Astrocyte (in vitro differentiated cells and primary cell): ENCODE measurements around the gene RASSF3. TPM values are rescaled to one million over a fixed set of nuclear protein-coding genes. Genes with fewer than 3 reads are reported as not detected.
A peak's percentile ranks its signal among the peaks of the same experiment; 100 is the strongest.

ENCODE experiments used
- DNase-seq: peaks from one replicate; pipeline ENCODE4 v3.0.0-alpha.2; 2010; ENCODE audit warnings: low read depth
- FAIRE-seq: peaks from 2 replicates; lab custom pipeline; 2011; peaks lifted over from hg19 to GRCh38; lab: Jason Lieb, UNC
- H2AFZ ChIP-seq: 2 replicates; pipeline ENCODE4 v1.6.0; 2012; ENCODE audit warnings: low read depth, low read length, inconsistent platforms
- H3K27ac ChIP-seq: 2 replicates; pipeline ENCODE4 v1.5.1; 2011; ENCODE audit warnings: low read depth, low read length, inconsistent platforms
- H3K27me3 ChIP-seq: 2 replicates; pipeline ENCODE4 v1.6.0; 2011; ENCODE audit warnings: low read length, inconsistent platforms; ENCODE audit not compliant: insufficient read depth
- H3K36me3 ChIP-seq: 2 replicates; pipeline ENCODE4 v1.5.1; 2011; ENCODE audit warnings: low read length, inconsistent platforms; ENCODE audit not compliant: insufficient read depth
- H3K4me1 ChIP-seq: 2 replicates; pipeline ENCODE4 v1.5.1; 2011; ENCODE audit warnings: low read length, inconsistent platforms; ENCODE audit not compliant: insufficient read depth
- H3K4me2 ChIP-seq: 2 replicates; pipeline ENCODE4 v1.6.0; 2012; ENCODE audit warnings: low read length, inconsistent platforms
- H3K4me3 ChIP-seq: 2 replicates; pipeline ENCODE4 v1.5.1; 2011; ENCODE audit warnings: low read depth, mild to moderate bottlenecking, low read length, inconsistent platforms; ENCODE audit not compliant: insufficient read depth
- H3K79me2 ChIP-seq: 2 replicates; pipeline ENCODE4 v1.6.0; 2012; ENCODE audit warnings: mild to moderate bottlenecking, low read length, inconsistent platforms; ENCODE audit not compliant: insufficient read depth
- H3K9ac ChIP-seq: 2 replicates; pipeline ENCODE4 v1.6.0; 2012; ENCODE audit warnings: mild to moderate bottlenecking, low read length, inconsistent platforms
- H3K9me3 ChIP-seq: 2 replicates; pipeline ENCODE4 v1.5.1; 2012; ENCODE audit warnings: low read depth, mild to moderate bottlenecking, low read length, inconsistent platforms; ENCODE audit not compliant: insufficient read depth
- H4K20me1 ChIP-seq: 2 replicates; pipeline ENCODE4 v1.6.0; 2012; ENCODE audit warnings: low read length, inconsistent platforms; ENCODE audit not compliant: insufficient read depth
- H3K27ac Mint-ChIP-seq: one replicate; pipeline ENCODE4 v1.8.0; 2021; ENCODE audit warnings: mild to moderate bottlenecking, mixed read lengths; ENCODE audit not compliant: unreplicated experiment
- H3K27me3 Mint-ChIP-seq: one replicate; pipeline ENCODE4 v1.8.0; 2021; ENCODE audit warnings: low read depth, mixed read lengths; ENCODE audit not compliant: unreplicated experiment
- H3K36me3 Mint-ChIP-seq: one replicate; pipeline ENCODE4 v1.8.0; 2021; ENCODE audit warnings: low read depth, mixed read lengths; ENCODE audit not compliant: unreplicated experiment
- H3K4me1 Mint-ChIP-seq: one replicate; pipeline ENCODE4 v1.8.0; 2021; ENCODE audit warnings: low read depth, mixed read lengths; ENCODE audit not compliant: unreplicated experiment
- H3K4me3 Mint-ChIP-seq: one replicate; pipeline ENCODE4 v1.8.0; 2021; ENCODE audit warnings: mild to moderate bottlenecking, moderate library complexity, mixed read lengths; ENCODE audit not compliant: unreplicated experiment
- H3K9me3 Mint-ChIP-seq: one replicate; pipeline ENCODE4 v1.8.0; 2021; ENCODE audit warnings: mild to moderate bottlenecking, mixed read lengths; ENCODE audit not compliant: unreplicated experiment
- CTCF ChIP-seq: IDR thresholded peaks from 2 replicates; pipeline ENCODE4 v1.5.1; 2011; ENCODE audit warnings: low read depth, mild to moderate bottlenecking, inconsistent platforms, low read length, moderate library complexity; ENCODE audit not compliant: insufficient read depth
- EZH2 ChIP-seq: IDR thresholded peaks from 2 replicates; pipeline ENCODE4 v1.6.1; 2012; ENCODE audit warnings: mild to moderate bottlenecking, low read length, inconsistent platforms; ENCODE audit not compliant: insufficient read depth
- total RNA-seq: library from RNA; stranded (reverse); gene quantifications from 2 replicates; pipeline ENCODE4 v1.2.1, GENCODE V29; 2021

Gene RASSF3
- total RNA-seq, 1 donor from 2014 or later: 18.3 TPM

GRCh38 chr12:64666054-64666914 lies 56.0 kb downstream of the RASSF3 start:
- H3K79me2 ChIP-seq: peaks cover 33% of the 10 kb centered on the region
- no peak overlapping the region for H3K4me3 Mint-ChIP-seq

DNA sequence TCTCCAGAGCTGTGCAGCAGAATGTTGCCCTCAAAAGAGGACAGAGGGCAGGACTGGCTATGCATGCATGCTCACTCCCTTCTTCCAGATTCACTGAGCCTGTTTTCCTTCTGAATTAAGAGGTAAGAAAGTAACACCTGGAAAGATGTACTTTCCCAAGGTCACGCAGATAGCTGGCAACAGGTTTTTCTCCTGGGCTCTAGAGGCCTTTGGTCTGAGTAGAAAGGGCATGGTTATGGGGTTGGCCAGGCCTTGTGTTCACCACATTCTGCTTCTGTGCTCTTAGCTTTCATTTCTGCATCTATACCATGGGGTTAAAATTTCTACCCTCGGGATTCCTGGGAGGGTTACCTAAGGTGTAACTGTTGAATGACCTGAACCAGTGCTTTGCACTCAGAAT lies 57.5 kb downstream of the RASSF3 start:
- Histone ChIP-seq H3K4me3 (no peak overlapping the region), H2AFZ (no peak overlapping the region), H3K27ac (no peak overlapping the region), H3K27me3 (no peaks in the 10 kb centered on the region), H3K79me2 (peaks cover 35% of the 10 kb centered on the region), H3K4me1 (peaks cover 29% of the 10 kb centered on the region), H3K9me3 (no peaks in the 10 kb centered on the region), H3K36me3 (no peaks in the 10 kb centered on the region), H3K9ac (no peak overlapping the region), H3K4me2 (no peak overlapping the region), H4K20me1 (peaks cover 27% of the 10 kb centered on the region)
- Mint-ChIP-seq H3K9me3 (no peaks in the 10 kb centered on the region), H3K4me1 (peaks cover 40% of the 10 kb centered on the region), H3K36me3 (no peaks in the 10 kb centered on the region), H3K27me3 (no peaks in the 10 kb centered on the region), H3K27ac (peak overlapping the region; percentile 18), H3K4me3 (no peak overlapping the region)
- no peak for FAIRE-seq
- TF ChIP-seq EZH2: no peak
- DNase-seq: no peak

More at GRCh38 chr12:64666054-64666914, 56.0 kb downstream of the RASSF3 start:
- H3K9me3 ChIP-seq: no peaks in the 10 kb centered on the region
- H3K4me2 ChIP-seq: peak overlapping the region; percentile 38
- H3K4me1 ChIP-seq: peaks cover 25% of the 10 kb centered on the region
- H3K36me3 ChIP-seq: no peaks in the 10 kb centered on the region
- no peak for TF ChIP-seq EZH2
- TF ChIP-seq CTCF: no peak
- H3K9me3 Mint-ChIP-seq: no peaks in the 10 kb centered on the region
- DNase-seq (peak; percentile 66), FAIRE-seq (no peak)
- H3K27ac Mint-ChIP-seq: no peak overlapping the region
- H3K27ac ChIP-seq: peak overlapping the region; percentile 10
- peaks cover 30% of the 10 kb centered on the region for H4K20me1 ChIP-seq
- no peaks in the 10 kb centered on the region for H3K27me3 ChIP-seq
- no peak overlapping the region for H3K9ac ChIP-seq
- H3K27me3 Mint-ChIP-seq: no peaks in the 10 kb centered on the region
- H3K4me1 Mint-ChIP-seq: peaks cover 29% of the 10 kb centered on the region
- no peaks in the 10 kb centered on the region for H3K36me3 Mint-ChIP-seq
- H3K4me3 ChIP-seq: no peak overlapping the region
- no peak overlapping the region for H2AFZ ChIP-seq

DNA sequence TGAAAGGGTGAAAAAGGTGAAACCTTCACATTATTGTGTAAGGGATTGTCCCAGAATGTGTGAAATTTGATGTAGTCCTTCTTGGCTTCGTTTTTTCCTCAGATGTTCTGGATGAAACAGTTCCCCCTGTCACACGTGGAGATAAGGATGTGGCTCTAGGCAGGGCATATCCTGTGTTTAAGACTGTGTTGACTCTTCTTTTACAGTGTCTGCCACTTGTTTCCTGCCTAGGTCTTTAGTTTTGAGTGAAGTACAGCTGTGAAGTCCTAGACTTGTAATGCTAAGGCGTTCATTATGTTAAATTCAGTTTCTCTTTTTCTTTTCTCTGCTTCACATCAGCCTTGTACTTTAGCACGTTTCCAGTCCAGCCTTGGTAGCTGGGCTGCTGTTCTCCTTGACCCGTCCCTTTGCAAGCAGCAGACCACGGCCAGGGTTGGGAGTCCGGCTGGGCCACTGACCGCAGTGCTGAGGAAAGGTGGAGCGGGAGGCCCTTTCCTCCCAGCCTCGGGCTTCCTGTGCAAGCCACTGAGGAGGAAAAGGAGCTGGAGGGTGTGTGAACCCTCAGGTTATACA lies 59.1 kb downstream of the RASSF3 start:
- no peak overlapping the region for H3K4me3 ChIP-seq
- TF ChIP-seq CTCF (no peak), EZH2 (no peak)
- H4K20me1 ChIP-seq: peaks cover 21% of the 10 kb centered on the region
- H3K36me3 ChIP-seq: no peaks in the 10 kb centered on the region
- H2AFZ ChIP-seq: no peak overlapping the region
- no peak for FAIRE-seq
- Mint-ChIP-seq H3K9me3 (no peaks in the 10 kb centered on the region), H3K27ac (no peak overlapping the region), H3K4me3 (no peak overlapping the region), H3K36me3 (no peaks in the 10 kb centered on the region), H3K4me1 (peaks cover 50% of the 10 kb centered on the region), H3K27me3 (no peaks in the 10 kb centered on the region)
- H3K27me3 ChIP-seq: no peaks in the 10 kb centered on the region
- no peak overlapping the region for H3K9ac ChIP-seq
- no peak for DNase-seq
- peaks cover 35% of the 10 kb centered on the region for H3K79me2 ChIP-seq
- H3K27ac ChIP-seq: no peak overlapping the region
- H3K9me3 ChIP-seq: no peaks in the 10 kb centered on the region
- no peak overlapping the region for H3K4me2 ChIP-seq
- peaks cover 42% of the 10 kb centered on the region for H3K4me1 ChIP-seq
